CD8-positive, alpha-beta memory T cell (primary cell): Measurements from ENCODE around the gene CYB561D1. TPM values are rescaled to one million over a fixed set of nuclear protein-coding genes. Genes with fewer than 3 reads are reported as not detected.
A peak's percentile ranks its signal among the peaks of the same experiment; 100 is the strongest.

ENCODE experiments used
- CTCF ChIA-PET: fragments of 350-600 bp; sonication (Branson Sonifier 250); formaldehyde crosslinking; loops from one replicate; lab custom pipeline; 2021; ENCODE audit warnings: antibody characterized with exemption; lab: Charles Lee
- POLR2A ChIA-PET: fragments of 350-600 bp; sonication (Branson Sonifier 250); formaldehyde crosslinking; loops from one replicate; lab custom pipeline; 2021; ENCODE audit warnings: antibody characterized with exemption; lab: Charles Lee
- DNase-seq, 5 donors: peaks; one replicate each; pipeline versions ENCODE4 v3.0.0 to v3.0.0-alpha.2; 2020 to 2022; ENCODE audit warnings: mixed read lengths in 1 of 5
- H3K27ac ChIP-seq: one replicate; pipeline ENCODE4 v1.7.0; 2013; ENCODE audit warnings: low read depth, mild to moderate bottlenecking, low read length, moderate library complexity
- H3K27me3 ChIP-seq: 2 replicates; pipeline ENCODE4 v1.7.0; 2013; ENCODE audit warnings: low read length, mild to moderate bottlenecking; ENCODE audit not compliant: insufficient read depth, poor library complexity, severe bottlenecking
- H3K36me3 ChIP-seq: 2 replicates; pipeline ENCODE4 v1.7.0; 2013; ENCODE audit warnings: mild to moderate bottlenecking, low read length, moderate library complexity; ENCODE audit not compliant: insufficient read depth
- H3K4me1 ChIP-seq: 2 replicates; pipeline ENCODE4 v1.7.0; 2013; ENCODE audit warnings: mild to moderate bottlenecking, low read length, moderate library complexity; ENCODE audit not compliant: insufficient read depth
- H3K4me3 ChIP-seq: 2 replicates; pipeline ENCODE4 v1.7.0; 2013; ENCODE audit warnings: mild to moderate bottlenecking, low read length
- H3K9me3 ChIP-seq: 2 replicates; pipeline ENCODE4 v1.7.0; 2013; ENCODE audit warnings: mild to moderate bottlenecking, low read length
- H3K27ac Mint-ChIP-seq, 8 donors: one replicate each; pipeline ENCODE4 v1.8.0; 2020 to 2021; ENCODE audit warnings: mixed read lengths in 8 of 8, mild to moderate bottlenecking in 6 of 8, inconsistent platforms in 3 of 8, moderate library complexity in 3 of 8
- H3K27me3 Mint-ChIP-seq, 2 donors: one replicate each; pipeline ENCODE4 v1.8.0; 2020 to 2021; ENCODE audit warnings: mixed read lengths in 2 of 2, mild to moderate bottlenecking in 1 of 2, moderate library complexity in 1 of 2
- H3K36me3 Mint-ChIP-seq, 3 donors: one replicate each; pipeline ENCODE4 v1.8.0; 2020 to 2021; ENCODE audit warnings: mixed read lengths in 3 of 3, inconsistent platforms in 1 of 3, mild to moderate bottlenecking in 1 of 3
- H3K4me1 Mint-ChIP-seq, 3 donors: one replicate each; pipeline ENCODE4 v1.8.0; 2020 to 2021; ENCODE audit warnings: mixed read lengths in 3 of 3, inconsistent platforms in 1 of 3, mild to moderate bottlenecking in 1 of 3
- H3K4me3 Mint-ChIP-seq, 7 donors: one replicate each; pipeline ENCODE4 v1.8.0; 2020 to 2021; ENCODE audit warnings: mixed read lengths in 7 of 7, mild to moderate bottlenecking in 6 of 7, moderate library complexity in 4 of 7, inconsistent platforms in 2 of 7
- H3K9me3 Mint-ChIP-seq, 5 donors: one replicate each; pipeline ENCODE4 v1.8.0; 2020 to 2022; ENCODE audit warnings: mixed read lengths in 5 of 5, mild to moderate bottlenecking in 3 of 5, moderate library complexity in 2 of 5, inconsistent platforms in 1 of 5
- polyA plus RNA-seq: library from polyadenylated mRNA; unstranded; fragments of 300-500 nt; fragmentation: Illumina TruSeq; gene quantifications from one replicate; pipeline ENCODE4 v1.2.3, GENCODE V29; 2021
- total RNA-seq, 2 experiments: library from RNA; stranded (reverse); gene quantifications; one replicate each; pipeline ENCODE4 v1.2.3, GENCODE V29; 2021

The CYB561D1 gene
- total and polyA plus RNA-seq, 3 experiments from 2014 or later = 9.9 to 15.4 (median 10.6) TPM

DNA sequence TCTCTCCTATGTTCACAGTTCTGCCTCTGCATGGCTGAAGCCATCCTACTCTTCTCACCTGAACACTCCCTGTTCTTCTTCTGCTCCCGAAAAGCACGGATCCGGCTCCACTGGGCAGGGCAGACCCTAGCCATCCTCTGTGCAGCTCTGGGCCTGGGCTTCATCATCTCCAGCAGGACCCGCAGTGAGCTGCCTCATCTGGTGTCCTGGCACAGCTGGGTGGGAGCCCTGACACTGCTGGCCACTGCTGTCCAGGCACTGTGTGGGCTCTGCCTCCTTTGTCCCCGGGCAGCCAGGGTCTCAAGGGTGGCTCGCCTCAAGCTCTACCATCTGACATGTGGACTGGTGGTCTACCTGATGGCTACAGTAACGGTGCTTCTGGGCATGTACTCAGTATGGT lies 1.8 kb downstream of the CYB561D1 start:
- no peaks in the 10 kb centered on the region for H3K9me3 ChIP-seq
- H3K4me3 ChIP-seq = peak overlapping the region; percentile 87
- peaks cover 53 to 76% (median 65%) of the 10 kb centered on the region in 3 donors for H3K4me1 Mint-ChIP-seq
- H3K27ac ChIP-seq = no peak overlapping the region
- H3K36me3 Mint-ChIP-seq = peaks cover 5 to 50% (median 9%) of the 10 kb centered on the region in 3 donors
- peaks cover 32% of the 10 kb centered on the region for H3K36me3 ChIP-seq
- H3K27me3 ChIP-seq = no peaks in the 10 kb centered on the region
- peak overlapping the region in 5 of 8 donors; percentile 24 to 95 (median 87) for H3K27ac Mint-ChIP-seq
- ChIA-PET CTCF (interaction anchor here (0.9 to 32.5 kb wide), 4 partner anchors 12 to 38 kb away, joined by 3 to 1339 read pairs (median 203); partner anchors contain the start of genes AMIGO1, ATXN7L2 and GPR61), POLR2A (no interaction called here)
- H3K9me3 Mint-ChIP-seq = no peaks in the 10 kb centered on the region
- H3K27me3 Mint-ChIP-seq = no peaks in the 10 kb centered on the region
- peak overlapping the region; percentile 46 to 98 (median 95) for H3K4me3 Mint-ChIP-seq
- H3K4me1 ChIP-seq = peaks cover 71% of the 10 kb centered on the region
- DNase-seq = no peak

DNA sequence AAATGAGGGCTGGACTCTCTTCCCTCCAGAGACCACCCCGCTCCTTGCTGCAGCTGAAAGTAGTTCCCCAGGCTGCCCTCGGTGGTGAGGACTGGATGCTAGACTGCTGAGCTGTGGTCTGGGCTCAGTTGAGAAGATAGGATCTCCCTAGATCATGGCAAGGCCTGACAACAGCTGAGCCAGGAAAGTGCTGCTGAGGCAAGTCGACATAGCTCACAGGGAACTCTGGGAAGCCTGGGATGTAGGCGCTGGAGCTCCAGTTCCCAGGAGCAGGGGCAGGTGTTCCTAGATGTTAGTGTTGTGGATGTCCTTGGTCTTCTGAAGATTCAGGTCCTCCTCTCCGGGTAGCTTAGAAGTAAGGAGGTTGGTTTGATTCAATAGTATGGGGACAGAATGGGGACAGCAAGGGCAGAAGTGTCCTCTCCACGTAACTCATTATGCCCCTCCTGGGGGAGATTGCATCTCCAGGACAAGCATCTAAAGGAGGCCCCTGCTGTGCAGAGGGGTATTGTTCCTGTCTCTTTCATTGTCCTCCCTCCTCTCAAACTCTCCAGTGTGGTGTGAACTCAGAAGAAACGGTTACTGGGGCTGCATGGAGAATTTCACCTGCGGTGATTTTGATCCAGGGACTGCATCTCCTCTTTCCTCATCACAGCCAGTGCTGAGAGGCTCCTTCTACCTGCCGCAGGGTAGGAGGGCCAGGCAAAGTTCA lies 3.7 kb downstream of the CYB561D1 start:
- Histone ChIP-seq H3K27ac (no peak overlapping the region), H3K4me3 (no peak overlapping the region), H3K27me3 (no peaks in the 10 kb centered on the region), H3K9me3 (no peaks in the 10 kb centered on the region), H3K36me3 (peaks cover 33% of the 10 kb centered on the region), H3K4me1 (peaks cover 90% of the 10 kb centered on the region)
- peaks cover 72 to 94% (median 81%) of the 10 kb centered on the region in 3 donors for H3K4me1 Mint-ChIP-seq
- DNase-seq = no peak
- no peaks in the 10 kb centered on the region for H3K9me3 Mint-ChIP-seq
- H3K27me3 Mint-ChIP-seq = no peaks in the 10 kb centered on the region
- CTCF ChIA-PET = interaction anchor here (1.1 to 32.5 kb wide), 7 partner anchors 2 to 487 kb away, joined by 3 to 1339 read pairs (median 22); partner anchors contain the start of genes AHCYL1, AMIGO1, ATXN7L2 and CYB561D1
- peak overlapping the region in 6 of 8 donors; percentile 50 to 78 (median 72) for H3K27ac Mint-ChIP-seq
- peak overlapping the region in 6 of 7 donors; percentile 1 to 54 (median 41) for H3K4me3 Mint-ChIP-seq
- H3K36me3 Mint-ChIP-seq = peaks cover 5 to 50% (median 9%) of the 10 kb centered on the region in 3 donors
- POLR2A ChIA-PET = interaction anchor here (0.5 to 2.2 kb wide), 2 partner anchors 35 to 385 kb away, joined by 5 to 10 read pairs; no protein-coding TSS in a partner anchor

DNA sequence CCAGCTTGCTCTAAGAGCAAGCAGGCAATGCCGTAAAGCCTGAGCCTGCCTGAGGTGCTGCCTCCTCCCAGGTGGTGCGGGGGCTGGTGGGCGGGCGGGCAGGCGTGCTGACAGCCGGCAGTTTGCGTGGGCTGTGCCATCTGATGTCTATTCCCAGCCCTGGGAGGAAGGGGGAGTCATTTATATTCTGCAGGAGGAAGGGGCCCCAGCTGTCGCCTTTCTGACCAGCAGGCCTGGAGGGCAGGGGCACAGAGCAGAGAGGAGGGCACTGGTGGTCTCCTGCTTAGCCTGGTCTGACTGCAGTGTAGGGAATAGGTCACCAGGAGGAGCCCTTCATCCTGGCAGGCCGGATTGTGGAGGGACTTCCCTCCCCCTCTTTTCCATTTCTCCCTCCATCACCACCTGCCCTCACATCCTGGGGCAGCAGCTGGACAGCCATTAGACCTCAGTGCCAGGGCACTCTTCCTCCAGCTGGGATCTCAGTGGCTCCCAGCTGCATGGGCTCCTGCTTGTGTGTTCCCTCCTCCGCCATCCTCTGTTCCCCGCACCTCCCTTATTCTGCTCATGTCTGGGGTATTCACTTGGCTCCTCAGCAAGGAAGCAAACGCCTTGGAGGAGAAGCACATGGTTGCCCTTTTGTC lies 4.4 kb downstream of the CYB561D1 start:
- Mint-ChIP-seq H3K9me3 (no peaks in the 10 kb centered on the region), H3K4me1 (peaks cover 78 to 98% (median 84%) of the 10 kb centered on the region in 3 donors), H3K27me3 (no peaks in the 10 kb centered on the region), H3K36me3 (peaks cover 5 to 50% (median 9%) of the 10 kb centered on the region in 3 donors), H3K4me3 (peak overlapping the region in 5 of 7 donors; percentile 10 to 85 (median 41)), H3K27ac (peak overlapping the region in 6 of 8 donors; percentile 55 to 96 (median 76))
- peaks cover 93% of the 10 kb centered on the region for H3K4me1 ChIP-seq
- H3K4me3 ChIP-seq = no peak overlapping the region
- H3K27ac ChIP-seq = no peak overlapping the region
- peaks cover 33% of the 10 kb centered on the region for H3K36me3 ChIP-seq
- DNase-seq = peak in 1 of 5 donors; percentile 49
- POLR2A ChIA-PET = interaction anchor here (2.2 kb wide), 1 partner anchor 34 kb away, joined by 10 read pairs; no protein-coding TSS in a partner anchor
- H3K27me3 ChIP-seq = no peaks in the 10 kb centered on the region
- H3K9me3 ChIP-seq = no peaks in the 10 kb centered on the region
- CTCF ChIA-PET = interaction anchor here (1.1 to 32.5 kb wide), 8 partner anchors 3 to 486 kb away, joined by 3 to 1339 read pairs (median 14); partner anchors contain the start of genes AHCYL1, AMIGO1, ATXN7L2 and CYB561D1

DNA sequence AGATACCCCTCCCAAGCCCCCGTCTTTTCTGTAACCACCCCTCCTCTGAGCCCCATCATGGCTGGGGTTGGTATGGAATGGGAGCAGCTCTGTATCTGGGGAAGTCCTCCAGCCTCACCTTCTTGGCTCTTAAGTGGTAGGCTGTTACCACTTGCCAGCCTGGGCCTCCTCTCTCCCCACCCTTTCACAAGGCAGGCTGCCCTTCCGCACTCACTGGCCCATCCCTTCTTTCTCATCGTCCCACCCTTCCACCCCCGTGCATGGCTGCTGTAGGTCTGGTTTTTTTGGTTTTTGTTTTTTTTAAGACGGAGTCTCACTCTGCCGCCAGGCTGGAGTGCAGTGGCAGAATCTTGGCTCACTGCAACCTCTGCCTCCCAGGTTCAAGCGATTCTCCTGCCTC lies 5.2 kb downstream of the CYB561D1 start:
- DNase-seq = peak in 1 of 5 donors; percentile 28
- Mint-ChIP-seq H3K9me3 (no peaks in the 10 kb centered on the region), H3K27me3 (no peaks in the 10 kb centered on the region), H3K4me1 (peaks cover 82 to 98% (median 90%) of the 10 kb centered on the region in 3 donors), H3K36me3 (peaks cover 5 to 49% (median 9%) of the 10 kb centered on the region in 3 donors), H3K27ac (peak overlapping the region in 7 of 8 donors; percentile 59 to 97 (median 79)), H3K4me3 (peak overlapping the region in 6 of 7 donors; percentile 15 to 39 (median 26))
- H3K36me3 ChIP-seq = peaks cover 33% of the 10 kb centered on the region
- no peak overlapping the region for H3K27ac ChIP-seq
- H3K9me3 ChIP-seq = no peaks in the 10 kb centered on the region
- H3K4me3 ChIP-seq = no peak overlapping the region
- POLR2A ChIA-PET = interaction anchor here (1.6 kb wide), 1 partner anchor 33 kb away, joined by 6 read pairs; no protein-coding TSS in a partner anchor
- H3K4me1 ChIP-seq = peaks cover 95% of the 10 kb centered on the region
- CTCF ChIA-PET = interaction anchor here (1.1 to 32.5 kb wide), 7 partner anchors 4 to 485 kb away, joined by 3 to 1339 read pairs (median 22); partner anchors contain the start of genes AHCYL1, AMIGO1, ATXN7L2 and CYB561D1
- no peaks in the 10 kb centered on the region for H3K27me3 ChIP-seq

DNA sequence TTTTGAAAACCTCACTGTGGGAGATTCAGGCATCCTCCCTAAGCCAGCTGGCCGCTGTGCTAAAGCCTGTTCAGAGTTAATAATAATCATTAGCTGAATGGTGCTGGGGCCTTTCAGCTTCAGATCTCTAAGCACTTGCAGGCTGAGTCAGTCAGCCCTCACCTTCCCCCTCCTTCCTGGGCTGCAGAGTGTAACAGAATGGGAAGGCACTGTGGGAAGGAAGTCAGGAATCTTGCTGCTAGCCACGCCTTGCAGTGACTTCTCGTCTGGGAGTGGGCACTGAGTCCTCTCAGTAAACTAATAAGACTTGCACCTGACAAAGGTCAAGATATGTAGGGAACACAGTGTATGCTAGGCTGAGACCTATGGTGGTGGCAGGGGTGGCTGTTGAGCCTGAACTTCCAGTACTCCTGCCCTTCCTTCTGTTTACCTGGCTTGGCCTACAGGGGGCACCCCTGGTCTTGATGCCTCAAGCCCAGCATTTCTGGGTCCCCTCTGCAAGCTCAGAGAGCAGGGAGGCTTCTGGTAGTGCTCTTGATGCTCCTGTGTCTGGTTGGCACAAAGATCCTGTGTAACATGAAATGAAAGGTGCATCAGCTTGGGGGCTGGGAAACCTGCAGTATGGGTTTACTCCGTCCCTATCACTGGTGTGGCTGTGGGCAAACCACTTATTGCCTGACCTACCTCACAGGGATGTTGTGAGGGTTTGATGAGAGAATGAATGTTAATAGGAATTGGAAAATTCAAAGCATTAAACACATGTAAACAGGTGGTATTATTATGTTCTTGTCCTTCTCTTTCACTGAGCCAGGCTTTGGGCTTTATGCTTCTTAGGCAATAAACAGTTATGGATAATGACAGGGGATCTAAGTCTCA lies 6.0 kb downstream of the CYB561D1 start:
- Mint-ChIP-seq H3K9me3 (no peaks in the 10 kb centered on the region), H3K4me1 (peaks cover 84 to 98% (median 94%) of the 10 kb centered on the region in 3 donors), H3K36me3 (peaks cover 5 to 48% (median 9%) of the 10 kb centered on the region in 3 donors), H3K27me3 (no peaks in the 10 kb centered on the region), H3K4me3 (peak overlapping the region; percentile 41 to 87 (median 63)), H3K27ac (peak overlapping the region; percentile 85 to 97 (median 94))
- Histone ChIP-seq H3K4me3 (peak overlapping the region; percentile 5), H3K4me1 (peaks cover 96% of the 10 kb centered on the region), H3K27ac (no peak overlapping the region), H3K9me3 (no peaks in the 10 kb centered on the region), H3K27me3 (no peaks in the 10 kb centered on the region), H3K36me3 (peaks cover 33% of the 10 kb centered on the region)
- DNase-seq = peak; percentile 31 to 77 (median 56)
- ChIA-PET CTCF (interaction anchor here (1.1 to 32.5 kb wide), 5 partner anchors 4 to 139 kb away, joined by 4 to 1339 read pairs (median 384); partner anchors contain the start of genes AMIGO1, ATXN7L2, CYB561D1 and GPR61), POLR2A (interaction anchor here (1.6 kb wide), 1 partner anchor 33 kb away, joined by 6 read pairs; no protein-coding TSS in a partner anchor)

DNA sequence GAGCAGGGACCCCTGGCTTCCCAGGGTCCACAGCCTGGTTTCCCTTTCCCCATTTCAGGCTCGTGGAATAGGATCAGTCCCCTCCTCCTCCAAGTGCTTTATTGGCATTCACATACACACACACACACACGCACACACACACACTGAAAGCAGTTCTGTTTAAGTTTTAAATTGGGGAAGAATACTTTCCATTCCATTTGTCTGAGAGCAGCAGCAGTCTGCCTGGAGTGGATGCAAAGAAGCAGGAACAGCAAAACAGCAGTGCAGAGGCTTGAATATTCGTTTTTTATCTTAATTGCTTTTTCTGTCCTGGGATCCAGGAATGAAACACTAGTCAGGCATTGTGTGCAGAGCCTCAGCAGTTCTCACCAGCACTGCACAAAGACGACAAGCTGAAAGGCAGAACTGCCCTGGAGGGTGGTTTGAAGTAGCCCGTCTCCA lies 7.1 kb downstream of the CYB561D1 start:
- Histone ChIP-seq H3K27me3 (no peaks in the 10 kb centered on the region), H3K4me3 (peak overlapping the region; percentile 44), H3K4me1 (peaks cover 96% of the 10 kb centered on the region), H3K9me3 (no peaks in the 10 kb centered on the region), H3K36me3 (peaks cover 25% of the 10 kb centered on the region), H3K27ac (no peak overlapping the region)
- peak overlapping the region; percentile 85 to 97 (median 94) for H3K27ac Mint-ChIP-seq
- peak overlapping the region in 6 of 7 donors; percentile 41 to 87 (median 72) for H3K4me3 Mint-ChIP-seq
- CTCF ChIA-PET = interaction anchor here (15.3 to 32.5 kb wide), 3 partner anchors 5 to 33 kb away, joined by 384 to 1339 read pairs (median 384); partner anchors contain the start of genes AMIGO1, CYB561D1 and GPR61
- no peaks in the 10 kb centered on the region for H3K9me3 Mint-ChIP-seq
- H3K36me3 Mint-ChIP-seq = peaks cover 4 to 40% (median 8%) of the 10 kb centered on the region in 3 donors
- H3K27me3 Mint-ChIP-seq = no peaks in the 10 kb centered on the region
- DNase-seq = no peak
- POLR2A ChIA-PET = no interaction called here
- H3K4me1 Mint-ChIP-seq = peaks cover 84 to 98% (median 94%) of the 10 kb centered on the region in 3 donors
